Activated T-cell treated with anti-CD3 and anti-CD28 coated beads for 1 hour (primary cell): ENCODE results near the gene STK32B.
"Not testable (repeated sequence)": the region's sequence is repeated elsewhere in the genome, so short reads cannot be mapped to it uniquely, and the experiment has no call there.

Experiments used
- DNase-seq: peaks from one replicate; pipeline ENCODE4 v3.0.0-alpha.2; 2020; ENCODE audit warnings: low read depth

The STK32B gene

GRCh38 chr4:5162909-5163508 is 111.7 kb downstream of the STK32B start:
- DNase-seq: no peak

- DNase-seq: no peak
Measured at GRCh38 chr4:5164221-5164912, 113.1 kb downstream of the STK32B start.

- DNase-seq: no peak
Measured at GRCh38 chr4:5165420-5166369, 114.4 kb downstream of the STK32B start.

GRCh38 chr4:5166377-5166776 is 115.1 kb downstream of the STK32B start:
- no peak for DNase-seq

GRCh38 chr4:5168891-5169290 is 117.6 kb downstream of the STK32B start:
- no peak for DNase-seq

- DNase-seq: not testable (repeated sequence)
Measured at GRCh38 chr4:5175836-5176235, 124.6 kb downstream of the STK32B start.

GRCh38 chr4:5184606-5185005 is 133.3 kb downstream of the STK32B start:
- no peak for DNase-seq

GRCh38 chr4:5185551-5185950 is 134.3 kb downstream of the STK32B start:
- no peak for DNase-seq

- no peak for DNase-seq
Measured at GRCh38 chr4:5186271-5187064, 135.2 kb downstream of the STK32B start.

GRCh38 chr4:5188130-5188529 is 136.8 kb downstream of the STK32B start:
- no peak for DNase-seq

GRCh38 chr4:5191831-5192230 is 140.6 kb downstream of the STK32B start:
- no peak for DNase-seq

- no peak for DNase-seq
Measured at GRCh38 chr4:5192271-5192670, 141.0 kb downstream of the STK32B start.

GRCh38 chr4:5192678-5193077 is 141.4 kb downstream of the STK32B start:
- DNase-seq: no peak

- no peak for DNase-seq
Measured at GRCh38 chr4:5198656-5199541, 147.6 kb downstream of the STK32B start.

- no peak for DNase-seq
Measured at GRCh38 chr4:5199912-5200311, 148.6 kb downstream of the STK32B start.

GRCh38 chr4:5200513-5200912 is 149.2 kb downstream of the STK32B start:
- no peak for DNase-seq

- no peak for DNase-seq
Measured at GRCh38 chr4:5203309-5203992, 152.2 kb downstream of the STK32B start.

- DNase-seq: no peak
Measured at GRCh38 chr4:5203993-5204310, 152.7 kb downstream of the STK32B start.

- no peak for DNase-seq
Measured at GRCh38 chr4:5204781-5205180, 153.5 kb downstream of the STK32B start.

- no peak for DNase-seq
Measured at GRCh38 chr4:5206016-5206790, 154.9 kb downstream of the STK32B start.
